ENCODE measurements around the gene PPP2R5E.
"Not testable (repeated sequence)": the region's sequence is repeated elsewhere in the genome, so short reads cannot be mapped to it uniquely, and the experiment has no call there.

The PPP2R5E gene

GRCh38 chr14:63371613-63372012 lies 171.6 kb downstream of the PPP2R5E start:
- H3K9me3 ChIP-seq (ENCODE audit: control insufficient read depth, low read length); H3K4me1 ChIP-seq (ENCODE audit: control insufficient read depth, insufficient read depth, low read length, poor library complexity, severe bottlenecking); H3K36me3 ChIP-seq (ENCODE audit: control insufficient read depth, insufficient read depth, low read length); H3K27ac ChIP-seq (ENCODE audit: insufficient read depth, low read length, poor library complexity, severe bottlenecking); H3K4me3 ChIP-seq (ENCODE audit: insufficient read depth, low read depth, low read length, poor library complexity, severe bottlenecking); DNase-seq; H3K27me3 ChIP-seq (replicated peaks; ENCODE audit: control insufficient read depth, insufficient read depth, low read length, poor library complexity, severe bottlenecking): not testable (repeated sequence)

GRCh38 chr14:63371033-63371432 lies 172.1 kb downstream of the PPP2R5E start:
- H3K4me3 ChIP-seq (ENCODE audit: insufficient read depth, low read depth, low read length, poor library complexity, severe bottlenecking) = no peak overlapping the region
- H3K27me3 ChIP-seq (replicated peaks; ENCODE audit: control insufficient read depth, insufficient read depth, low read length, poor library complexity, severe bottlenecking) = no peaks in the 10 kb centered on the region
- DNase-seq = no peak
- no peaks in the 10 kb centered on the region for H3K9me3 ChIP-seq (ENCODE audit: control insufficient read depth, low read length)
- no peak overlapping the region for H3K27ac ChIP-seq (ENCODE audit: insufficient read depth, low read length, poor library complexity, severe bottlenecking)
- H3K36me3 ChIP-seq (ENCODE audit: control insufficient read depth, insufficient read depth, low read length) = peaks cover 8% of the 10 kb centered on the region
- no peaks in the 10 kb centered on the region for H3K4me1 ChIP-seq (ENCODE audit: control insufficient read depth, insufficient read depth, low read length, poor library complexity, severe bottlenecking)

GRCh38 chr14:63367742-63368364 lies 175.3 kb downstream of the PPP2R5E start:
- no peak overlapping the region for H3K27ac ChIP-seq (ENCODE audit: insufficient read depth, low read length, poor library complexity, severe bottlenecking)
- no peaks in the 10 kb centered on the region for H3K4me1 ChIP-seq (ENCODE audit: control insufficient read depth, insufficient read depth, low read length, poor library complexity, severe bottlenecking)
- no peaks in the 10 kb centered on the region for H3K27me3 ChIP-seq (replicated peaks; ENCODE audit: control insufficient read depth, insufficient read depth, low read length, poor library complexity, severe bottlenecking)
- H3K9me3 ChIP-seq (ENCODE audit: control insufficient read depth, low read length) = no peaks in the 10 kb centered on the region
- H3K4me3 ChIP-seq (ENCODE audit: insufficient read depth, low read depth, low read length, poor library complexity, severe bottlenecking) = no peak overlapping the region
- peaks cover 3% of the 10 kb centered on the region for H3K36me3 ChIP-seq (ENCODE audit: control insufficient read depth, insufficient read depth, low read length)
- no peak for DNase-seq

- H3K36me3 ChIP-seq (ENCODE audit: control insufficient read depth, insufficient read depth, low read length) = no peaks in the 10 kb centered on the region
- no peak for DNase-seq
- no peaks in the 10 kb centered on the region for H3K27me3 ChIP-seq (replicated peaks; ENCODE audit: control insufficient read depth, insufficient read depth, low read length, poor library complexity, severe bottlenecking)
- H3K4me1 ChIP-seq (ENCODE audit: control insufficient read depth, insufficient read depth, low read length, poor library complexity, severe bottlenecking) = no peaks in the 10 kb centered on the region
- no peak overlapping the region for H3K27ac ChIP-seq (ENCODE audit: insufficient read depth, low read length, poor library complexity, severe bottlenecking)
- no peaks in the 10 kb centered on the region for H3K9me3 ChIP-seq (ENCODE audit: control insufficient read depth, low read length)
- no peak overlapping the region for H3K4me3 ChIP-seq (ENCODE audit: insufficient read depth, low read depth, low read length, poor library complexity, severe bottlenecking)
Observed at GRCh38 chr14:63362389-63362819, 180.8 kb downstream of the PPP2R5E start.

GRCh38 chr14:63361790-63362189 lies 181.4 kb downstream of the PPP2R5E start:
- Histone ChIP-seq H3K27me3 (replicated peaks; ENCODE audit: control insufficient read depth, insufficient read depth, low read length, poor library complexity, severe bottlenecking) (no peaks in the 10 kb centered on the region), H3K4me1 (ENCODE audit: control insufficient read depth, insufficient read depth, low read length, poor library complexity, severe bottlenecking) (no peaks in the 10 kb centered on the region), H3K36me3 (ENCODE audit: control insufficient read depth, insufficient read depth, low read length) (no peaks in the 10 kb centered on the region), H3K9me3 (ENCODE audit: control insufficient read depth, low read length) (no peaks in the 10 kb centered on the region), H3K27ac (ENCODE audit: insufficient read depth, low read length, poor library complexity, severe bottlenecking) (no peak overlapping the region), H3K4me3 (ENCODE audit: insufficient read depth, low read depth, low read length, poor library complexity, severe bottlenecking) (no peak overlapping the region)
- no peak for DNase-seq

- Histone ChIP-seq H3K27me3 (replicated peaks; ENCODE audit: control insufficient read depth, insufficient read depth, low read length, poor library complexity, severe bottlenecking) (no peaks in the 10 kb centered on the region), H3K4me3 (ENCODE audit: insufficient read depth, low read depth, low read length, poor library complexity, severe bottlenecking) (no peak overlapping the region), H3K4me1 (ENCODE audit: control insufficient read depth, insufficient read depth, low read length, poor library complexity, severe bottlenecking) (no peaks in the 10 kb centered on the region), H3K27ac (ENCODE audit: insufficient read depth, low read length, poor library complexity, severe bottlenecking) (no peak overlapping the region), H3K36me3 (ENCODE audit: control insufficient read depth, insufficient read depth, low read length) (no peaks in the 10 kb centered on the region), H3K9me3 (ENCODE audit: control insufficient read depth, low read length) (no peaks in the 10 kb centered on the region)
- DNase-seq = no peak
Observed at GRCh38 chr14:63357841-63358240, 185.3 kb downstream of the PPP2R5E start.

- Histone ChIP-seq H3K4me1 (ENCODE audit: control insufficient read depth, insufficient read depth, low read length, poor library complexity, severe bottlenecking) (no peaks in the 10 kb centered on the region), H3K27ac (ENCODE audit: insufficient read depth, low read length, poor library complexity, severe bottlenecking) (no peak overlapping the region), H3K9me3 (ENCODE audit: control insufficient read depth, low read length) (no peaks in the 10 kb centered on the region), H3K4me3 (ENCODE audit: insufficient read depth, low read depth, low read length, poor library complexity, severe bottlenecking) (no peak overlapping the region), H3K36me3 (ENCODE audit: control insufficient read depth, insufficient read depth, low read length) (no peaks in the 10 kb centered on the region), H3K27me3 (replicated peaks; ENCODE audit: control insufficient read depth, insufficient read depth, low read length, poor library complexity, severe bottlenecking) (no peaks in the 10 kb centered on the region)
- DNase-seq = no peak
Observed at GRCh38 chr14:63345826-63346225, 197.4 kb downstream of the PPP2R5E start.

- Histone ChIP-seq H3K36me3 (ENCODE audit: control insufficient read depth, insufficient read depth, low read length) (no peaks in the 10 kb centered on the region), H3K9me3 (ENCODE audit: control insufficient read depth, low read length) (no peaks in the 10 kb centered on the region), H3K4me3 (ENCODE audit: insufficient read depth, low read depth, low read length, poor library complexity, severe bottlenecking) (no peak overlapping the region), H3K27me3 (replicated peaks; ENCODE audit: control insufficient read depth, insufficient read depth, low read length, poor library complexity, severe bottlenecking) (no peaks in the 10 kb centered on the region), H3K27ac (ENCODE audit: insufficient read depth, low read length, poor library complexity, severe bottlenecking) (no peak overlapping the region), H3K4me1 (ENCODE audit: control insufficient read depth, insufficient read depth, low read length, poor library complexity, severe bottlenecking) (no peaks in the 10 kb centered on the region)
- no peak for DNase-seq
Observed at GRCh38 chr14:63344336-63344735, 198.8 kb downstream of the PPP2R5E start.

GRCh38 chr14:63343878-63344277 lies 199.3 kb downstream of the PPP2R5E start:
- Histone ChIP-seq H3K9me3 (ENCODE audit: control insufficient read depth, low read length) (no peaks in the 10 kb centered on the region), H3K27ac (ENCODE audit: insufficient read depth, low read length, poor library complexity, severe bottlenecking) (no peak overlapping the region), H3K36me3 (ENCODE audit: control insufficient read depth, insufficient read depth, low read length) (no peaks in the 10 kb centered on the region), H3K4me1 (ENCODE audit: control insufficient read depth, insufficient read depth, low read length, poor library complexity, severe bottlenecking) (no peaks in the 10 kb centered on the region), H3K4me3 (ENCODE audit: insufficient read depth, low read depth, low read length, poor library complexity, severe bottlenecking) (no peak overlapping the region), H3K27me3 (replicated peaks; ENCODE audit: control insufficient read depth, insufficient read depth, low read length, poor library complexity, severe bottlenecking) (no peaks in the 10 kb centered on the region)
- no peak for DNase-seq

GRCh38 chr14:63342371-63342770 lies 200.8 kb downstream of the PPP2R5E start:
- H3K4me1 ChIP-seq (ENCODE audit: control insufficient read depth, insufficient read depth, low read length, poor library complexity, severe bottlenecking) = no peaks in the 10 kb centered on the region
- no peak for DNase-seq
- H3K27me3 ChIP-seq (replicated peaks; ENCODE audit: control insufficient read depth, insufficient read depth, low read length, poor library complexity, severe bottlenecking) = no peaks in the 10 kb centered on the region
- H3K27ac ChIP-seq (ENCODE audit: insufficient read depth, low read length, poor library complexity, severe bottlenecking) = no peak overlapping the region
- no peak overlapping the region for H3K4me3 ChIP-seq (ENCODE audit: insufficient read depth, low read depth, low read length, poor library complexity, severe bottlenecking)
- no peaks in the 10 kb centered on the region for H3K36me3 ChIP-seq (ENCODE audit: control insufficient read depth, insufficient read depth, low read length)
- no peaks in the 10 kb centered on the region for H3K9me3 ChIP-seq (ENCODE audit: control insufficient read depth, low read length)

Measured in effector memory CD4-positive, alpha-beta T cell (primary cell).